HepG2 (cell line): ENCODE measurements around the gene BPIFB6. TPM values are rescaled to one million over a fixed set of nuclear protein-coding genes. Genes with fewer than 3 reads are reported as not detected.

ENCODE experiments used
- GABPB1 ChIP-seq: IDR thresholded peaks from 2 replicates; pipeline ENCODE4 v1.6.1; 2016; ENCODE audit warnings: mild to moderate bottlenecking, missing genetic modification reagents, moderate library complexity, missing compliant biosample characterization
- HCFC1 ChIP-seq: fragments of 150-350 bp; IDR thresholded peaks from 2 replicates; pipeline ENCODE4 v1.6.1; 2014; ENCODE audit warnings: low read depth, low read length
- HNF1A ChIP-seq, 2 experiments: sonication (generic) in 1 of 2; formaldehyde crosslinking in 1 of 2; IDR thresholded peaks; 2 replicates each; pipeline versions ENCODE4 v1.4.0 to v1.6.1; 2016 to 2020; ENCODE audit warnings: borderline replicate concordance in 1 of 2, low read depth in 1 of 2, mild to moderate bottlenecking in 1 of 2, missing genetic modification reagents in 1 of 2
- NFIB ChIP-seq: sonication (generic); formaldehyde crosslinking; IDR thresholded peaks from 2 replicates; pipeline ENCODE4 v1.9.0; 2021; ENCODE audit warnings: missing genetic modification reagents, mild to moderate bottlenecking, borderline replicate concordance
- PREB ChIP-seq: sonication (generic); formaldehyde crosslinking; IDR thresholded peaks from 2 replicates; pipeline ENCODE4 v1.4.0; 2020; ENCODE audit warnings: missing genetic modification reagents
- REPIN1 ChIP-seq: sonication (generic); formaldehyde crosslinking; IDR thresholded peaks from 2 replicates; pipeline ENCODE4 v1.8.0; 2022; ENCODE audit warnings: missing genetic modification reagents, low read depth, mild to moderate bottlenecking, borderline replicate concordance
- ZBTB49 ChIP-seq: sonication (generic); formaldehyde crosslinking; IDR thresholded peaks from 2 replicates; pipeline ENCODE4 v1.4.0; 2020; ENCODE audit warnings: missing genetic modification reagents, borderline replicate concordance
- ZNF431 ChIP-seq: sonication (generic); formaldehyde crosslinking; IDR thresholded peaks from 2 replicates; pipeline ENCODE4 v1.9.0; 2022; ENCODE audit warnings: missing genetic modification reagents, low read depth, mild to moderate bottlenecking, borderline replicate concordance
- ZNF567 ChIP-seq: sonication (generic); formaldehyde crosslinking; IDR thresholded peaks from 2 replicates; pipeline ENCODE4 v1.8.1; 2023; ENCODE audit warnings: mild to moderate bottlenecking, missing genetic modification reagents, borderline replicate concordance
- ZNF709 ChIP-seq: sonication (generic); formaldehyde crosslinking; IDR thresholded peaks from 2 replicates; pipeline ENCODE4 v1.5.0; 2020; ENCODE audit warnings: mild to moderate bottlenecking, missing genetic modification reagents
- polyA plus RNA-seq, 8 experiments: library from polyadenylated mRNA; depleted of rRNA in 3 of 8; stranded (reverse) in 7 of 8; unstranded in 1 of 8; fragments of >200 nt; fragmentation: Illumina TruSeq in 4 of 8; extraction: Trizol in 4 of 8; gene quantifications; 2 replicates each; pipeline versions ENCODE4 v1.2.1 to v1.2.3, GENCODE V29; 2011 to 2016; ENCODE audit warnings: low read depth in 4 of 8, missing spikeins in 1 of 8, mixed read lengths in 1 of 8; ENCODE audit not compliant: insufficient read depth in 1 of 8
- total RNA-seq, 5 experiments: library from RNA; depleted of rRNA; stranded (reverse); fragments of >200 nt; fragmentation: Illumina TruSeq; extraction: Trizol; gene quantifications; 2 replicates each; pipeline ENCODE4 v1.2.3, GENCODE V29; 2016; ENCODE audit warnings: low read depth in 1 of 5

Gene BPIFB6
- total and polyA plus RNA-seq, 2 of the 13 experiments (the other 11 are each of a cell fraction or from before 2014, with no cell fraction given), result 0.13 to 1.7 TPM

GRCh38 chr20:33005908-33006775 lies 25.3 kb upstream of the BPIFB6 start (continued):
- TF ChIP-seq ZBTB49 (peak; percentile 56; the same call in 1 of the 2 replicates), GABPB1 (CRISPR knock-in tag) (peak; percentile 73), ZNF431 (peak; percentile 94; the same call in 1 of the 2 replicates), ZNF709 (0 out of 2 replicates have a peak, but pooled peaks have one; percentile 67), ZNF567 (CRISPR knock-in tag) (peak; percentile 31; the same call in 1 of the 2 replicates), PREB (CRISPR knock-in tag) (no peak), HCFC1 (peak; percentile 8; the same call in 1 of the 2 replicates), HNF1A (IDR thresholded peaks at IDR 0.05; ENCODE audit: low read depth) (peak; percentile 68; the same call in 1 of the 2 replicates), HNF1A (CRISPR knock-in tag; IDR thresholded peaks at IDR 0.05; ENCODE audit: borderline replicate concordance) (peak; percentile 91), NFIB (CRISPR knock-in tag) (no peak), REPIN1 (CRISPR knock-in tag) (peak; percentile 65; the same call in 1 of the 2 replicates)
